CD4-positive, alpha-beta T cell treated with Interleukin-4 for 1 hour (primary cell): ENCODE data around the gene CFAP46.
A peak's percentile ranks its signal among the peaks of the same experiment; 100 is the strongest.

Experiments
- DNase-seq, 2 donors: peaks; one replicate each; pipeline ENCODE4 v3.0.0-alpha.2; 2020 to 2022

The CFAP46 gene

GRCh38 chr10:132879408-132880127 is 62.8 kb downstream of the CFAP46 start:
- no peak for DNase-seq

- DNase-seq, result no peak
Measured at GRCh38 chr10:132878730-132879407, 63.5 kb downstream of the CFAP46 start.

DNA sequence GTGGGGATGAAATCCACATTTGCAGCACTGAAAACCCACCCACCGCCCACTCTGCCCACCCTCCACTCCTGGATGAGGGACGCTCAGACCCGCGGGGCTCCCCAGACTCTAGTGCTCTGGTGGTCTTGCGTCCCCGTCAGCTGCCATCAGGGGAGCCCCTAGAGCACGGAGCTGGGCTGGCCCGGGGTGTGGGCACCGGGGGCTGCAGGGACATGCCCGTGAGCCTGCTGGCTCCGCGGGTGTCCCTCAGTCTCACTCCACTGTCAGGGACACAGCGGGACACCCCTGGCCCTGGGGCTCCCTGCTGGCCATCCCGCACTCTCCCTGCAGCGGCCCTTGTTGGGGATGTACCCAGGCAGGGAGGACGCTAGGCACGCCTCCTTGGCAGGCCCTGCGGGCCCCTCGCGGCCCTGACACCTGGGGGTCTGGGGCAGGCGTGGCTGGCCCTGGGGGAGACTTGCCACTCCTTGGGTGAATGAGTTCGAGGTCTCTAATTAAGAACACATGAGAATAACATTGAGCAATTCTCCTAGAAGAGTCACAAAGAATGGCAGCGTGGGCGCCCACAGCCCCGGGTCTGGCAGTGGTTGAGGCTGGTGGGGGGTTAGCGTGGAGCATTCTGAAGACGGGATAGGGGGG is 64.2 kb downstream of the CFAP46 start:
- DNase-seq, result no peak

GRCh38 chr10:132877473-132877872 is 64.9 kb downstream of the CFAP46 start:
- DNase-seq, result peak in 1 of 2 donors; percentile 4

GRCh38 chr10:132876993-132877431 is 65.4 kb downstream of the CFAP46 start:
- DNase-seq, result peak in 1 of 2 donors; percentile 2

- no peak for DNase-seq
Measured at GRCh38 chr10:132876131-132876860, 66.1 kb downstream of the CFAP46 start.

GRCh38 chr10:132875435-132875834 is 66.9 kb downstream of the CFAP46 start:
- no peak for DNase-seq

DNA sequence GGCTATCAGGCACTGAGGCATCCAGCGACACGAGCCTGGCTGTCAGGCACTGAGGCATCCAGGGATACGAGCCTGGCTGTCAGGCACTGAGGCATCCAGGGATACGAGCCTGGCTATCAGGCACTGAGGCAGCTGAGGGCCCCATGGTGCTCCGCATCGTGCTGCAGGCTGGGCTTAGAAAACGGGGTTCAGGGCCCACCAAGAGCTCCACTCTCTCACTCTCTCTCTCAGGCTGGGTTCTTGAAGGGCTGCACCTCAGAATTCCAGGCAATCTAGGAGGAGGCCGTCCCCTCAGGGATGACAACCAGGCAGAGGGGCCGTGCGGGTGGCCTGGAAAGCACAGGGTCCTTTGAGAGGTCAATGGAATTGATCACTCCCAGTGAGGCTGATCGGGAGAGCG is 69.0 kb downstream of the CFAP46 start:
- peak in 1 of 2 donors; percentile 8 for DNase-seq

GRCh38 chr10:132872658-132873057 is 69.7 kb downstream of the CFAP46 start:
- no peak for DNase-seq

- peak in 1 of 2 donors; percentile 1 for DNase-seq
Measured at GRCh38 chr10:132870426-132870825, 71.9 kb downstream of the CFAP46 start.

DNA sequence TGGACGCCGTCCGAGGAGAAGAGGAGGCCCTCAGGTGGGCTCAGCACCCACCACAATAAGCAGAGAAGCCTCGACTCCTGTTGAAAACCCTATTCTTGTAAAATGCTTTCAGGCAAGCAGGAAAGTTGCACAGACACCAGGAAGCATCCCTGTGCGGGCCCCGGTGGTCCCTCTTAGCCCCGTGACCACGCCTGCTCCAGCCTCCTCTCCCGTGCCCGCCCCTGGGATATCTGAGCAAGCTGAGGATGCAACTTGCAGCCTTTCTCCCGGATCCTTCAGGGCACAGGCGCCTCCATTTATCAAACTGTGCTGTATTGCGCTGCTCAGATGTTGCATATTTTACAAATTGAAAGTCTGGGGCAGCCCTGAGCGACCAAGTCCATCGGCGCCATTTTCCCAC is 72.7 kb downstream of the CFAP46 start:
- peak in 1 of 2 donors; percentile 2 for DNase-seq

- DNase-seq, result peak in 1 of 2 donors; percentile 8
Measured at GRCh38 chr10:132868995-132869394, 73.4 kb downstream of the CFAP46 start.

DNA sequence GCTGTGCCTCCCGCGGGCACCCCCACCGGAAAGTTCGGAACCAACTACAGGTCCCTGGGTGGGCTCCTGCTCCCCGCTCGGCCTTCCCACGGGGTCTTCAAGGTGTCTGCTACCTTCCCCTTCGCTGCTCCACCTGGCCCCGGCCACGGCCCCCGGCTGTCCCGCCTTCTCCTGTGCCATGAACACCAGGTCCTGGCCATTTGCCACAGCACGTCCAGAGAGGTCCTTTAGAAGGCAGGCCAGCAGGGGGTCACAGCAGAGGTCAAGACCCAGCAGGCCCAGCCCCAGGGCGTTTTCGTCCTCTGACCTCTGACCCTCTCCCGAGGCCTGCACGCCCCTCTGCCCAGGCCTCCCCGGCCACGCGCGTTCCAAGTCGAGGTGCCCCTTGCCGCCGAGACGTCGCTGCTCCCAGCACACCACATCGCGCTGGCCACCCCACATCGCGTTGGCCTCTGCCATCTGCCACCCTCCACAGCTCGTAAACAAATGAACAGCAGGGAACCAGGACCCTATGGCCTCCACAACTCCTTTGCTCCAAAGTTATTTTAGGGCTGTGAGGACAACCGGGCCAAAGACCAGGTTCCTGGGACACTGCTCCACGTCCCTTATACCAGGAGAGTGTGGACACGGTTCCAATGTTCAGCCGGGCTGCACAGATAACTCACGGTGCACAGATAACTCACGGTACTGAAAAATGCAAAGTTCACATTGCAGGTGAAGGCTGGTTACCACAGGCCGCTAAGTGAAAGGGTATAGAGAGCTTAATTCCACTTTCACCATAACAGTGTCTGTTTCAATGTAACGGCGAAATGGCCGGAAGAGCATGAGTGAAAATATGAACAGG is 74.3 kb downstream of the CFAP46 start:
- peak in 1 of 2 donors; percentile 9 for DNase-seq

DNA sequence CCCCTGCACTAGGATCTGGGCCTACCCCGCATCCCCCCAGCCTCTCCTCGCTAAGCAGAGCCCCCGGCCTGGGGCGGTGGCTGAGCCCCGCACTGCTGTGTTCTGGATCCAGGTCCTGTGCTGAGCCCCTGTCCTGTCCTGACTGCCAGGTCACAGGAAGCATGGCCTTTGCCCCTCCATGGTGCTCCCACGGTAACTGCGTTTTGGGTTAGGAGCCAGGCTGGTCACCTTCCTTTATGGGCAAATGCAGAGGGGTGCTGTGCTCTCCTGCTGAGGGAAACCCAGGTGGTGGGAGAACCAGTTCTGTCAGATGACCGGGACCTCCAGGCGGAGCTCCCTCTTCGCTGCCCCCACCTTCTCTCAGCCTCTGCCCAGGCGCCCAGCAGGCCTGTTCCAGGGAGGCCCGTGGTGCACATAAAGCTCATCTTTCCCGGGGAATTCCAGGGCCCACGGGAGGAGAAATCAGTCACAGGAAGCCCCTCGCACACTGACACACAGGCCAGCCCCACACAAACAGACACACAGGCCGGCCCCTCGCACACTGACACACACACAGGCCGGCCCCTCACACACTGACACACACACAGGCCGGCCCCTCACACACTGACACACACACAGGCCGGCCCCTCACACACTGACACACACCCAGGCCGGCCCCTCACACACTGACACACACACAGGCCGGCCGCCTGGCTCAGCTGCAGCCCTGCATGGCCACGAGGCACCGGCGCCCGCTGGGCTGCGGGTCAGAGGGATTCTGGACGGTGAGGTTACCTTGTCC is 75.6 kb downstream of the CFAP46 start:
- peak in 1 of 2 donors; percentile 5 for DNase-seq

DNA sequence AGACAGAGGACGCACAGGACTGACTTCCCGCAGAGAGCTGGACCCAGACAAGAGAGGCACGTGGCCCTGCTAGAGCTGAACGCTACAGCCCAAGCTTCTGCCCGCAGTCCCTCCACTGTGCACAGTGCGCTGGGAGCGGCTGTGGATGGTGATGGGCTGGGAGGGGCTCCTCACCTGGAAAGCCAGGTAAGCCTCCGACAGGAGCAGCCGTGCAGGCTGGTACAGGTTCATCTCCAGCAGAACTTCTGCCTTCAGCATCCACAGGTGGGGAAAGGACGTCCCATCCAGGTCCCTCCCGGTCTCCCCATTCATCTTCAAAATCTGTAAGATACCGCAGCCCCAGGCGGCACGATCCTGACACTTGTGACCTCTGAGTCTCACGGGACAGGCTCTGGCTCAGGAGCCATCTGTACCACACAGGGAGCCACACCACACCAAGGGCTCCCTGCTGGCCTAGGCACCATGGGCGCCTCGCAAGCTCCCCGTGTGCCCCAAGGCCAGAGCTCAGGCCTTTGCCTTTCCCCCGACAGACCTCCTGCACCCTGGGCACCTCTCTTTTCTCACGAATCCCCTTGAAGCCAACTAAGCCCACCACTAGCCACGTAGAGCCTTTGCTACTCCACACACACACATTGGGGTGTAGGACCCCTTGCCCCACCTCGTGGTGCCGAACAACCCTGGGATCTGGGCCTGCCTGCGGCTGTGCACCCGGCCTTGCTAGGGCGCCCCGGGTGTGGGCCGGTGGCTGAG is 76.3 kb downstream of the CFAP46 start:
- peak in 1 of 2 donors; percentile 10 for DNase-seq

- DNase-seq, result peak in 1 of 2 donors; percentile 5
Measured at GRCh38 chr10:132865171-132865631, 77.2 kb downstream of the CFAP46 start.

DNA sequence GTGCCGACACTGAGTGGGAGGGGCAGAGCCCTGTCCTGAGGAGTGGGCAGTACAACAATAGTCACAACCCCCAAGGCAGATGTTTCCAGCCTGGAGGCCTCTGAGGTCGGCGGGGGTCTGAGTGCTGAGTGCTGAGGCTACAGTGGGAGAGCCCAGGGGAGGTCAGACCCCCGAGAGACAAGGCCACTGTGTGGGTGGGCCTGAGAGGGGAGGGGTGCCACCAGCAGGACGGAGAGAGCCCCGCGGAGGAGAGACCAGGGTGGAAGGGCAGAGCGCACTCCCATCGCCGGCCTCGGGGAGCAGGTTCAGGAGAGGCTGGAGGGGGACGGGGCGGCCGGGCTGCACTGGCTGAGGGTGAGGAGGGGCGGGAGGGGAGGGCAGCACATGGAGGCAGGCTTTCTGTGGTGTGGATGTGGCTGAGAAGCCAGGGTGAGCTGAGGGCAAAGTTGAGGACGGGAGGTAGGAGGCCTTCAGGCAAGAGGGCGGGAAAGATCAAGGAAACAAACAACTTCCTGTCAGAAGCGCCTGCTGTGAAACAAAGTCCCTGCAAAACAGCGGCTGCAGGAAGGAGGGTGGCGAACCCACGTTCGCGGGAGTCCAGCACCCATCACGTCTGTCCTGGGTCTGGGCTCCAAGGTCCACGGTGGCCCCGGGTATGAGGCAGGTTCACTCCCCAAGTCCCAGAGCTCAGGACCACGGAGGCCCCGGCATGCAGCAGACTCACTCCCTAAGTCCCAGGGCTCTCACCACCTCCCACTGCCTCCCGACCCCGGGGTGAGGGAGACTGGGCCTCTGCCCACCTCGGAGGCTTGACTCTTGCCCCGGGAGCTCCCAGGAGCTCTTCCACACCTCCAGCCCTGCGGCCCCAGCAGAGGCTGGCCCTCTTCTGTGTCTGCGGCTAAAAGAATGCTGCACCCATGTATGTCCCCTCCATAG is 79.6 kb downstream of the CFAP46 start:
- peak in 1 of 2 donors; percentile 7 for DNase-seq

DNA sequence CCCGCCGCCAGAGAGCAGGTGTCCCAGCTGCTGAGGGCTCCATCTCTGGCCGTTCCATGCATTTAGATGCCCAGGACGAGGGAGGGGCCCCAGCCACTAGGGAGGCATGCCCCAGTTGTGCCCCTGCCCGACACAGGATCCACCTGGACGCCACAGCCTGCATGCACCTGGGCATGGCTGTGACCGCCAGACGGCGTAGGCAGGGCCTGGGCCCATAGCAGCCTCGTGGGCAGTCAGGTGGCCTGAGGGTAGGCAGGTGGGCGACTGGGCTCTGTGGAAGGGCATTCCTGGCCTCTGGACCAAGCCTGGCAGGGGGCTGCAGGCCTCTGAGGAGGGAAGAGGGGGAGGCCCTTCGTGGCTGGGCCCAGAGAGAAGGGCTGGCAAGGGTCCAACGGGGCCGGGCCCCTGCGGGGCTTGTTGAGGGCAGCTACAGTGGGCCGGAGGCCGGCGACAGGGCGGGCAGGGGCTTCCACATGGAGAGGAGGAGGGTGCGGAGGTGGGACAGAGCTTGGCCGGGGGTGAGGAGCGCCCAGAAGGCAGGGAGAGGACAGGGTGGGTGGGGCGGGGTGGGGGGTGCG is 80.4 kb downstream of the CFAP46 start:
- DNase-seq, result peak in 1 of 2 donors; percentile 9
